B cell (primary cell): Measurements from ENCODE around the gene LAP3. TPM values are rescaled to one million over a fixed set of nuclear protein-coding genes. Genes with fewer than 3 reads are reported as not detected.

Experiments
- ATAC-seq: fragments of 200-7000 bp; cut with Tn5 transposase; one replicate; pipeline ENCODE4 v1.10.0; 2021; ENCODE audit warnings: low read depth, mild to moderate bottlenecking, moderate number of reproducible peaks, moderate library complexity
- CTCF ChIA-PET: fragments of 350-600 bp; sonication (Branson Sonifier 250); formaldehyde crosslinking; loops from one replicate; lab custom pipeline; 2021; ENCODE audit warnings: antibody characterized with exemption, inconsistent platforms; lab: Charles Lee
- POLR2A ChIA-PET: fragments of 350-600 bp; sonication (Branson Sonifier 250); formaldehyde crosslinking; loops from one replicate; lab custom pipeline; 2021; ENCODE audit warnings: antibody characterized with exemption; lab: Charles Lee
- DNase-seq: peaks from one replicate; pipeline ENCODE4 v3.0.0; 2013
- H2AFZ ChIP-seq: 2 replicates; pipeline ENCODE4 v1.6.1; 2012; ENCODE audit warnings: mild to moderate bottlenecking, low read depth, low read length; ENCODE audit not compliant: insufficient read depth, poor library complexity, severe bottlenecking
- H3K27ac ChIP-seq, 2 donors: 1 replicate in 1 of 2; 2 replicates in 1 of 2; pipeline ENCODE4 v1.5.1; 2012 to 2013; ENCODE audit warnings: low read length in 2 of 2, mild to moderate bottlenecking in 2 of 2, moderate library complexity in 1 of 2
- H3K27me3 ChIP-seq, 4 experiments: fragments of 200-600 bp in 1 of 4; sonication (generic) in 1 of 4; replicated peaks in 1 of 4; 1 replicate in 2 of 4; 2 replicates in 2 of 4; pipeline versions ENCODE4 v1.6.1 to v1.7.0; 2013 to 2016; ENCODE audit warnings: low read length in 3 of 4, mild to moderate bottlenecking in 2 of 4, mixed read lengths in 1 of 4, moderate library complexity in 1 of 4; ENCODE audit not compliant: insufficient read depth in 4 of 4, control insufficient read depth in 3 of 4; ENCODE audit errors: control extremely low read depth in 1 of 4
- H3K36me3 ChIP-seq, 2 experiments: replicated peaks in 1 of 2; 1 replicate in 1 of 2; 2 replicates in 1 of 2; pipeline versions ENCODE4 v1.6.1 to v1.7.1; 2013; ENCODE audit warnings: low read length in 1 of 2; ENCODE audit not compliant: insufficient read depth in 2 of 2, control insufficient read depth in 1 of 2; ENCODE audit errors: control extremely low read depth in 1 of 2, extremely low read depth in 1 of 2
- H3K4me1 ChIP-seq, 2 donors: fragments of 200-600 bp in 1 of 2; sonication (generic) in 1 of 2; 1 replicate in 1 of 2; 2 replicates in 1 of 2; pipeline versions ENCODE4 v1.5.1 to v1.6.1; 2013 to 2017; ENCODE audit warnings: low read length in 2 of 2; ENCODE audit not compliant: control insufficient read depth in 2 of 2, insufficient read depth in 2 of 2
- H3K4me2 ChIP-seq: replicated peaks from 2 replicates; pipeline ENCODE3; 2012; ENCODE audit warnings: mild to moderate bottlenecking, low read depth, low read length; ENCODE audit not compliant: poor library complexity, severe bottlenecking
- H3K4me3 ChIP-seq, 5 experiments: fragments of 200-600 bp in 1 of 5; sonication (generic) in 1 of 5; 1 replicate in 3 of 5; 2 replicates in 2 of 5; pipeline versions ENCODE4 v1.5.1 to v1.7.0; 2011 to 2016; ENCODE audit warnings: low read length in 4 of 5, mild to moderate bottlenecking in 4 of 5, low read depth in 2 of 5, control low read depth in 1 of 5, moderate library complexity in 1 of 5; ENCODE audit not compliant: insufficient read depth in 1 of 5; ENCODE audit errors: control extremely low read depth in 1 of 5, extremely low read depth in 1 of 5
- H3K79me2 ChIP-seq: fragments of 200-600 bp; sonication (generic); one replicate; pipeline ENCODE4 v1.6.0; 2016; ENCODE audit warnings: low read length; ENCODE audit not compliant: control insufficient read depth, insufficient read depth
- H3K9ac ChIP-seq: fragments of 200-600 bp; sonication (generic); 2 replicates; pipeline ENCODE4 v1.6.1; 2017; ENCODE audit warnings: mild to moderate bottlenecking, low read length, moderate library complexity
- H3K9me3 ChIP-seq, 3 donors: one replicate each; pipeline versions ENCODE4 v1.6.1 to v1.7.1; 2013; ENCODE audit warnings: low read length in 2 of 3; ENCODE audit not compliant: control insufficient read depth in 2 of 3, insufficient read depth in 1 of 3; ENCODE audit errors: control extremely low read depth in 1 of 3
- H4K20me1 ChIP-seq: 2 replicates; pipeline ENCODE4 v1.6.0; 2012; ENCODE audit warnings: mild to moderate bottlenecking, low read length; ENCODE audit not compliant: insufficient read depth, control insufficient read depth, poor library complexity, severe bottlenecking
- H3K27ac Mint-ChIP-seq: one replicate; pipeline ENCODE4 v1.8.0; 2021; ENCODE audit warnings: mixed read lengths
- H3K27me3 Mint-ChIP-seq: one replicate; pipeline ENCODE4 v1.8.0; 2021; ENCODE audit warnings: mixed read lengths
- H3K4me1 Mint-ChIP-seq: one replicate; pipeline ENCODE4 v1.8.0; 2021; ENCODE audit warnings: mixed read lengths
- H3K4me3 Mint-ChIP-seq: one replicate; pipeline ENCODE4 v1.8.0; 2021; ENCODE audit warnings: mixed read lengths
- H3K9me3 Mint-ChIP-seq: one replicate; pipeline ENCODE4 v1.8.0; 2022; ENCODE audit warnings: mixed read lengths; ENCODE audit not compliant: insufficient read depth
- EZH2 ChIP-seq: IDR thresholded peaks from 2 replicates; pipeline ENCODE4 v1.6.1; 2012; ENCODE audit warnings: borderline replicate concordance, low read depth, mild to moderate bottlenecking, moderate library complexity, low read length; ENCODE audit not compliant: insufficient read depth, poor library complexity, severe bottlenecking
- WGBS: methylation state at CpG from one replicate; pipeline ENCODE4 v1.1.5; 2013; ENCODE audit warnings: missing lambda C conversion rate; ENCODE audit not compliant: insufficient coverage; 5-methylcytosine and 5-hydroxymethylcytosine counted together
- intact Hi-C: fragments of 100-400 bp; cut with micrococcal nuclease; formaldehyde crosslinking; loops from one replicate; pipeline ENCODE4 v1.10.0; 2022
- polyA plus RNA-seq: library from polyadenylated mRNA; depleted of rRNA; stranded (reverse); fragments of >200 nt; gene quantifications from 2 replicates; pipeline ENCODE4 v1.2.3, GENCODE V29; 2012
- total RNA-seq, 2 donors: library from RNA; stranded (reverse); fragments of 120-200 nt in 1 of 2; gene quantifications; 1 replicate in 1 of 2; 2 replicates in 1 of 2; pipeline versions ENCODE4 v1.2.3 to v1.2.4, GENCODE V29; 2013 to 2022
- TF ChIP-seq, protein P1 (sequence below): fragments of 200-600 bp; IDR thresholded peaks from one replicate; pipeline ENCODE4 v1.8.0; 2022; ENCODE audit warnings: antibody characterized with exemption, mild to moderate bottlenecking

LAP3 gene
- total and polyA plus RNA-seq, 2 donors (not counting 1 experiment from before 2014, with no cell fraction given), result 18.4 to 30.1 TPM

DNA sequence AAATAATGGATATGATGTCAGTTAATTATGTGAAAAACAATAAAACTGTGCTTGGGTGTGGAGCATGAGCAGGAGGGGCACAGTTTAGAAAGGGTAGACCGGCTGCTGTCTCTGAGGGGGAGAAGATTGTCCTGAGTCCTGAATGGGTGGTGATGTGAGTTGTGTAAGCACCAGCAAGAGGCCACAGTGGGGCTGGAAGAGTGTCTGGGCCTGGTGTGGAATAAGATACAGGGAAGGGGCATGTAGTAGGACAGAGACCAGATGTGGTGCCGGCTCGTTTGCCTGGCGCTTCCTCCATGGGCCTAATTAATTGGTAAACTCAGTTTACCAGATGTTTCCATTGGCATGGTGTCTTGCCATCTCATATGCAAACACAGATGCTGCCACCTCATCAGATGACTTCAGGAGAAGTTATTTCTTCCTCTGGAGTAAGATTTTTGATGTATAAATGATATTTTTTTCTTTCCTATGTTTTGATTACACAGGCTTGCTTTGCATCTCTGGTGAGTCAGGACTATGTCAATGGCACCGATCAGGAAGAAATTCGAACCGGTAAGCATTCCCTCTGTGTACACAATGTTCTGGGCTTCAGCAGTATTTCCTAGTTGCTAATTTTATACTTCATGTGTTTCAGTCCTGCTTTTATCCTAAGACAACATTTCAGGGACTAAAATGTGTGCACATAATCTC lies 42.6 kb downstream of the LAP3 start:
- WGBS, result 96% methylated on average over 4 of the region's 7 CpGs
- no peak for TF ChIP-seq EZH2
- TF ChIP-seq, protein P1, sequence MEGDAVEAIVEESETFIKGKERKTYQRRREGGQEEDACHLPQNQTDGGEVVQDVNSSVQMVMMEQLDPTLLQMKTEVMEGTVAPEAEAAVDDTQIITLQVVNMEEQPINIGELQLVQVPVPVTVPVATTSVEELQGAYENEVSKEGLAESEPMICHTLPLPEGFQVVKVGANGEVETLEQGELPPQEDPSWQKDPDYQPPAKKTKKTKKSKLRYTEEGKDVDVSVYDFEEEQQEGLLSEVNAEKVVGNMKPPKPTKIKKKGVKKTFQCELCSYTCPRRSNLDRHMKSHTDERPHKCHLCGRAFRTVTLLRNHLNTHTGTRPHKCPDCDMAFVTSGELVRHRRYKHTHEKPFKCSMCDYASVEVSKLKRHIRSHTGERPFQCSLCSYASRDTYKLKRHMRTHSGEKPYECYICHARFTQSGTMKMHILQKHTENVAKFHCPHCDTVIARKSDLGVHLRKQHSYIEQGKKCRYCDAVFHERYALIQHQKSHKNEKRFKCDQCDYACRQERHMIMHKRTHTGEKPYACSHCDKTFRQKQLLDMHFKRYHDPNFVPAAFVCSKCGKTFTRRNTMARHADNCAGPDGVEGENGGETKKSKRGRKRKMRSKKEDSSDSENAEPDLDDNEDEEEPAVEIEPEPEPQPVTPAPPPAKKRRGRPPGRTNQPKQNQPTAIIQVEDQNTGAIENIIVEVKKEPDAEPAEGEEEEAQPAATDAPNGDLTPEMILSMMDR, result no peak
- intact Hi-C loops, result no loop called here
- H3K9me3 ChIP-seq, result no peaks in the 10 kb centered on the region
- H3K27ac ChIP-seq, result no peak overlapping the region
- ATAC-seq (no peak), DNase-seq (no peak)
- H4K20me1 ChIP-seq, result peaks cover 73% of the 10 kb centered on the region
- Mint-ChIP-seq H3K4me3 (no peak overlapping the region), H3K9me3 (no peaks in the 10 kb centered on the region), H3K27ac (no peak overlapping the region), H3K27me3 (no peaks in the 10 kb centered on the region), H3K4me1 (peaks cover 36% of the 10 kb centered on the region)
- H3K9ac ChIP-seq, result no peak overlapping the region
- ChIA-PET CTCF (no interaction called here), POLR2A (no interaction called here)
- H3K4me3 ChIP-seq, result no peak overlapping the region
- H2AFZ ChIP-seq, result no peak overlapping the region
- peaks cover 88% of the 10 kb centered on the region for H3K79me2 ChIP-seq
- H3K4me2 ChIP-seq, result no peak overlapping the region
- H3K36me3 ChIP-seq, result peaks cover 4 to 68% of the 10 kb centered on the region in 2 experiments
- no peaks in the 10 kb centered on the region for H3K27me3 ChIP-seq
- H3K4me1 ChIP-seq, result peaks cover 16 to 31% of the 10 kb centered on the region in 2 donors

DNA sequence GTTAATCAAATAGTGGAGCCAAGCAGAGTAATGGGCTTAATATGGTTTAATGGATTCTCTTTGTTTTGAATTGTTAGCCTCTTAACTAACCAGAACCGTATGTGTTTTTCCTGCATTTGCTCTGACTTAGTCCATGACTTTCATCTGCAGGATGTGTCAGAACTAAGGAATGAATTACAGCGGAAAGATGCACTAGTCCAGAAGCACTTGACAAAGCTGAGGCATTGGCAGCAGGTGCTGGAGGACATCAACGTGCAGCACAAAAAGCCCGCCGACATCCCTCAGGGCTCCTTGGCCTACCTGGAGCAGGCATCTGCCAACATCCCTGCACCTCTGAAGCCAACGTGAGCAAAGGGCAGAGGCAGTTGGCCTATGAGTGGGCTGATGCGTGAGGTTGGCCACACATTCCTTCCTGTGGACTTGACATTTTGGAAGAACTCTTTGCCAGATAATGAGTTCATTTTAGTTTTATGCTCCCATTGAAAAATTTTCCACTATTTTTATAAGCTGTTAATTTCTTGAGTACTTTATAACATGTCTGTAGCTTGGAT lies 46.5 kb downstream of the LAP3 start:
- Histone ChIP-seq H3K27ac (no peak overlapping the region), H3K9me3 (no peaks in the 10 kb centered on the region), H4K20me1 (peaks cover 51% of the 10 kb centered on the region), H2AFZ (no peak overlapping the region), H3K4me1 (peaks cover 3 to 6% of the 10 kb centered on the region in 2 donors), H3K27me3 (no peaks in the 10 kb centered on the region), H3K4me3 (no peak overlapping the region), H3K79me2 (peaks cover 51% of the 10 kb centered on the region), H3K9ac (no peak overlapping the region), H3K36me3 (peaks cover 4 to 90% of the 10 kb centered on the region in 2 experiments), H3K4me2 (no peak overlapping the region)
- intact Hi-C loops, result no loop called here
- Mint-ChIP-seq H3K4me3 (no peak overlapping the region), H3K9me3 (no peaks in the 10 kb centered on the region), H3K27me3 (no peaks in the 10 kb centered on the region), H3K4me1 (peaks cover 12% of the 10 kb centered on the region), H3K27ac (no peak overlapping the region)
- POLR2A ChIA-PET, result no interaction called here
- DNase-seq (no peak), ATAC-seq (no peak)
- WGBS, result 96% methylated on average over 7 of the region's 7 CpGs
- CTCF ChIA-PET, result interaction anchor here (0.9 kb wide), 1 partner anchor 13 kb away, joined by 3 read pairs; no protein-coding TSS in a partner anchor
- TF ChIP-seq EZH2, result no peak
- TF ChIP-seq, protein P1, result no peak
